Activated CD4-positive, alpha-beta T cell treated with anti-CD3 and anti-CD28 coated beads, Interleukin-2, Interleukin-6, amounts not matched to agents 100 ng/mL and 50 ng/mL, durations not matched to agents 16 hours and 8 hours (primary cell): ENCODE data around the gene ITIH1.
A peak's percentile ranks its signal among the peaks of the same experiment; 100 is the strongest.

Experiments
- DNase-seq: peaks from one replicate; pipeline ENCODE4 v3.0.0-alpha.2; 2020

The ITIH1 gene

DNA sequence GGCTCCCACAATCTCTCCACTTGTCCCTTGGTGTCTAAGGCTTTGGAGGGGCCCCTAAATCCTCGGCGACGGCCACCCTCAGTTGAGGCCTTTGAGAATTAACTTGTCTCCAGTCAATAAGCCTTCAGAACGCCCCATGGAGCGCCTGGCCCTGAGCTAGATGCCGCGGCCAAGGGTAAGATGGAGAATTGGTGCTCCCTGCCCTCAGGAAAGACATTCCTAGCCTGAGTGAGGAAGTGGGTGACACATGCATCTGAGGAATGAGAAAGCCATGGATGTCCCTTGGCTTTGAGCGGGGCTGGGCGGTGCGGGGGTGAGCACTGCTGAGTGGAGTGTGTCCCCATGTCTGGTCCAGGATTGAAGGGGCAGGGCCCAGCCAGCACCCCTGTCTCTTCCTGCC, 39.8 kb downstream of the ITIH1 start:
- no peak for DNase-seq

- DNase-seq = no peak
Measured at GRCh38 chr3:52817860-52818259, 40.5 kb downstream of the ITIH1 start.

DNA sequence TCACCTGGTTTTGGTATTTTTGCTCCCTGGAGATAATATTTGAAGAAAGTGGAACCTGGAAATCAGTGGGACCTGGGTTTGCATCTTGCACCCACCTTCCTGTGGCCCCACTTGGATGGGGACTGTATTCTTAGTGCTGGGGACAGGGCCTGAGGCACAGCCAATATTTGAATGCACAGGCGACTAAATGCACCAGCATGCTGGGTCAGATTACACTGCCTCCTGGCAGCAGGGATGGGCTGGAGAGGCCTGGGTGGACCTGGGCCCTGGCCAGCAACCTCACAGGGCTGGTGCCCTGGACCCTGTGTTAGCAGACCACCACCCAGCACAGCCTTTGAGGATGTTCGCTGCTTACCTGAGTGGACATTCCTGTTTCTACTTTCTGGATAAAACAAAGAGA, 42.5 kb downstream of the ITIH1 start:
- no peak for DNase-seq

GRCh38 chr3:52820736-52821135, 43.3 kb downstream of the ITIH1 start:
- DNase-seq = peak; percentile 26

GRCh38 chr3:52822363-52822762, 45.0 kb downstream of the ITIH1 start:
- DNase-seq = no peak

- DNase-seq = no peak
Measured at GRCh38 chr3:52824037-52824436, 46.6 kb downstream of the ITIH1 start.

GRCh38 chr3:52827441-52827840, 50.0 kb downstream of the ITIH1 start:
- DNase-seq = no peak

DNA sequence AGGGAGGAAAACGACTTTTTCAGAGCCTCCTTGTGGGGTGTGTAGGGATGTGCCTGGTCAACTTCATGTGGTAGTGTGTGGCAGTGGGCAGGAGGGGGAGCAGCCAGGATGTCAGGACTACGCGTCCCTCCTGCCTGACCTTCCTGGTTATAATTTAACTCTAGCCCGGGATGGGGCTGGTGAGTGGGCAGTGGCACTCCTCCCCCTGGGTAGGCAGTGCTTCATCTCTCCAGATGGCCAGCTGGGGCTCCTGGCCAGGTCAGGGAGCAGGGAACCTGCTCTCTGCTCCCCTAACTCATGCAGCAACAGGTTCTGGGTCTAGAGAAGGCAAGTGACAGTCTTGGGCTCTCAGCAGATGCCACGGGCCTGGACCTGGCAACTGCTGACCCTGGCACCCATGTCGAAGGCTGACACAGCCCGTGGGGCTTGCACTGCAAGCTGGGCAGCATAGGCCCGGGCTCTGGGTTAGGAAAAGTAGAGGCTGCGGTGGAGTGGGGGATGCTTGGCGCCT, 50.5 kb downstream of the ITIH1 start:
- no peak for DNase-seq

- DNase-seq = no peak
Measured at GRCh38 chr3:52829482-52829881, 52.1 kb downstream of the ITIH1 start.

DNA sequence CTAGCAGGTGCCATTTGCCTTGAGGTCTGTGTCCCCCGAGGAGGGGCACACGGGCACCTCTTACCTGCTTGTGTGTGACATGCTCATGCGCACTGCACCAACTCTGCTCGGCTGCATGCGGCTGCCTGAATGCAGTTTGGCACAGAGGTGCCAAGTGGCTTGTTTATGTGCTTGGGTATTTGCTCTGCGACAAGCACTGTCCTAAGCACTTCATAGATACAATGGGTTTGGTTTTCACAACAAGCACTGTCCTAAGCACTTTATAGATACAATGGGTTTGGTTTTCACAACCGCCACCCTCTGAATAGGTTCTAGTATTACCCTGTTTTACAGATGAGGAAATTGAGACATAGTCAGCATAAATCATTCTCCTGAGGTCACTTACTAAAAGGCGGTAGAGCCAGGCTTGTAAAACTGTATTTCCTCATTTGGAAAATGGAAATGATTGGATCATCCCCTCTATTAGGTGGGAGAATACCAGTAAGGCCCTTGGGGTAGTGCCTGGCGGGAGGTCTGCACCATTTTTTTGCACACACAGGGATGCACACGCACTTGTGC, 52.6 kb downstream of the ITIH1 start:
- DNase-seq = no peak

DNA sequence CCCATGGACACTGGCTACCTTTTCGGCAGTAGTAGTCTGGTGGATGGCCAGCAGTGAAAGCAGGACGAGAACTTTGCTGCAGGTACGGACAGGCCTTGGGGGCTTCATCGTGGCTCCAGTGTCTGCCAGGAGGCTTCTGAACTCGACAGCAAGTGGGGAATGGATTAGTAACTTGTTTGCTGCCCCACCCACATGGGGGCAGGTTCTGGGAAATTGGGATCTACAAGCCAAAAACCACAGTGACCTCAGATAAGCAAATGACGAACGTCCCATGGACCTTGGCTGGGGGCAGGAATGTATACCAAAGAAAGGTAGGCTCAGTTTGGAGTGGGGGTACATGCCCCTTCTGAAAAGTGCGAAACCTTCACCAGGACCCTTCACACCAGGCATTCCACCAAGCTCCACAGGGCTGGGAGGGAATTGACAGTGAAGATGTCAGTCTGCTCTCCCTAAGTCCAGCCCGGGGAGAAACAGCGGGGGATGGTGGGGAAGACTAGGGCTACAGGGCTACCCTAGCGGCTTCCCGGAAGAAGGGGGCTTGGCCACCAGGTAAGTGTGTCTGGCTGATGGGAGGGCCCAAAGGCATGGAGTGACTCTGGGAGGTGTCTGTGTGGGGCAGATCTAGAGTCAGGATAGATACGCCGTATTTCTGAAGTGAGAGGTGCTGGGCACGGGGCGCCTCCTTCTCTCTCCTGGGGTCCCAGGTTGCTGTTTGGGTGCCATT, 53.3 kb downstream of the ITIH1 start, which contains the start of gene ITIH4:
Gene ITIH4 (minus strand): TSS at position 138 of the 724 bp plus-strand sequence. CDS start 30 bp downstream, at position 108.
- no peak for DNase-seq

DNA sequence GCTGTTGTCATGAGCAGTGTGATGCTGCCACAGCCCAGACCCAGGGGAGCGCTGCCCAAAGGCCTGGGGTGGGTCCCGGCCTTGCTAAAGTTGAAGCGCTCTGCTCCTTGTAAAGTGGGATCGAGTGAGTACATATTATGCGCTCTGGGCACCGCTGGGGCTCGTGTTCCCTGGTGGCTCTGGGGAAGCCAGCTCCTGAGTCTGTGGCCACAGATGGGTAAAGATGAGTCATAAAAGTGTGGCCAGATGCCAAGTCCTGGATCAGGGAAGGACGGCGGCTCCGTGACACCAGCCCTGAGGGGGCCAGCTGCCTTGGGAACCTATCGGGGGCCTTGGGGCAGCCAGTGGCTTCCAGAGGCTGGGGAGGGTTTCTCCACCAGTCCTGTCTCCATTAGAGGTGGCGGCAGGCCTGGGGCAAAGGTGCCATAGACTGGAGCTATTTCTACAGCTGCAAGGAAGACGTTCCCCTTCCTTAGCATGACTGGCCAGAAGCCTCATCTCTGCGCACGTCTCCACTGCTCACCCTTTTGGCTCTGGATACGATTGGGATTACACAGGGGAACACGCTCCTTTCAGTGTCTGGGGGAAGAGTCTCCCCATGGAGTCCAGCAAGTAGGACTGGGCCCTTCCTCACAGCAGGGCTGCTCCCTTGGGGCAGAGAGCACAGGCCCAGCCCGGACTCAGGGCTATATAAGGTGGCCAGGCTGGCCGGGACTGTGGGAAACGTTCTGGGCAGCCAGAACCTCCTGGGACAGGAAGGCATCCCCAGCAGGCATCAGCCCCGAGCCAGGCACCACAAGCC, 54.3 kb downstream of the ITIH1 start:
- no peak for DNase-seq

DNA sequence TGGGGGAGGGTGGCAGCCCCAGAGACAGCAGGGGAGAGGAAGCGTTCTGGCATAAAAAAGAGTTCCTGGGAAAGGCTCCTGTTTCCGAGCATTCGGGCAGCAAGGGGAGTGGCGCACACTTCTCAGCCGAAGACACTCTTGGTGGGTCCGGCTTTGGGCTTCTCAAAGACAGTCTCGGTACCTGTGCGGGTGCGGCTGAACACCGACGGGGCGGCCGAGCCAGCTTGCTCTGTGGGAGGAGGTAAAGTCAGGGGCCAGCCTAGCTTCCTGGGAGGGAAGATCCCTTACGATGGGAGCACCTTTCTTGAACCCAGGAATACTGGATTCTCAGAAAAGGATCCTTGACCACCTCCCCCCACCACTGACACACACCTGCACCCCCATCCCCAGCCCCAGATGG, 55.8 kb downstream of the ITIH1 start:
- no peak for DNase-seq

- DNase-seq = no peak
Measured at GRCh38 chr3:52834871-52835501, 57.6 kb downstream of the ITIH1 start, which contains the start of gene MUSTN1. MUSTN1 (minus strand) TSS chr3:52835019; CDS start chr3:52834948, 71 bp downstream.

DNA sequence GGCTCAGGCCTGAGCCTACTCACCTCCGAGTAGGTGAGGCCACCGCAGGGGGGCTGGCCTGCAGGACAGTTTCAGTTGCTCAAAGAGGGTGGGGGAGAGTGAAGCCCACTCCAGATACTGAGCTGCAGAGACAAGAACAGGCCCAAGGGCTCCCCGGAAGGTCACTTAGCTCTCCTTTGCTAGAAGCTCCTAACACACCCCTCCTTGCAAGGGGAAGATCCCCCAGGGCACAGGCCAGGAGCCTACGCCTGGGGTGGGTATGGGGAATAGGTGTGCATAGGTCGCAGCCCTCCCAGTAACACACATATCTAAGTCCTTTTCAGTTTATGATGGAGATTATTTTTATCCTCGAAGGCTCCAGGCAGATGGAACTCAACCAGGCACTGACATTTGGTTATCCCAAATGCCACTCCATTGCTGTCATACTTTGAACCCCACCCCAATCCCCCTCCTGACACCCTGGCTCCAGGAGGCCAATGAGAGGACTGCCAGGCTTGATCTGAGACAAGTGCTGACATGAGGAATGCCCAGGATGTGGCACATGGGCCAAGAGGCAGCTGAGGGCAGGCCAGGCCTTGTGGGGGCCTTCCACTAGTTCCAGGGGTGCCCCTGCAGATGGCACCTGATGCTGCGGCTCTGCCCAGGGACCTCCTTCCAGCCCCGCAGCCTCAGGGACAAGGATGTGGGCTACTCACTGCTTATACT, 58.5 kb downstream of the ITIH1 start:
- DNase-seq = no peak

GRCh38 chr3:52836471-52836845, 59.1 kb downstream of the ITIH1 start:
- DNase-seq = no peak

DNA sequence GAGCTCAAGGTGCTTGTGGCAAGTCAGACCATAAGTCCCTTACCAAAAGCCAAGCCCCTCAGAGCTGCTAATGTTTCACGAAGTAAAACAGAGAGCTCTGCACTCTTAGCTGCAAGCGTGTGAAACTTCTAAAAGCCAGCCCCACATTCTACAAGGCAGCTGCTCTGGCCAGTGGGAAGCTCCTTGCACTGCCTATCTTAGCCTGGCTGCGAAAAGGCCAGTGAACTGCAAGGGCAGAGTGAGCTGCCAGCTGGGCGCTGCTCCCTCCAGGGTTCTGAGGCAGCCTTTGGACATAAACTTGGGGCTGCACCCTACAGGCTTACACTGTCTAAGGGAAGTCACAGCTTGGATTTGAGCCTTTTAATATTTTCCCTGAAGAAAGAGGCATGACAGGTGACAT, 59.6 kb downstream of the ITIH1 start:
- no peak for DNase-seq

GRCh38 chr3:52838561-52839267, 61.3 kb downstream of the ITIH1 start:
- DNase-seq = peak; percentile 47

- no peak for DNase-seq
Measured at GRCh38 chr3:52839268-52839575, 61.8 kb downstream of the ITIH1 start.

- no peak for DNase-seq
Measured at GRCh38 chr3:52839892-52840545, 62.6 kb downstream of the ITIH1 start.

GRCh38 chr3:52841211-52841980, 64.0 kb downstream of the ITIH1 start:
- DNase-seq = no peak
